ELF-1 (cell line): ENCODE results near the gene RELN.
"Not testable (repeated sequence)": the region's sequence is repeated elsewhere in the genome, so short reads cannot be mapped to it uniquely, and the experiment has no call there.

Experiments
- DNase-seq: peaks from one replicate; pipeline ENCODE4 v3.0.0-alpha.2; 2016; ENCODE audit warnings: low read depth, low spot score

The RELN gene

DNA sequence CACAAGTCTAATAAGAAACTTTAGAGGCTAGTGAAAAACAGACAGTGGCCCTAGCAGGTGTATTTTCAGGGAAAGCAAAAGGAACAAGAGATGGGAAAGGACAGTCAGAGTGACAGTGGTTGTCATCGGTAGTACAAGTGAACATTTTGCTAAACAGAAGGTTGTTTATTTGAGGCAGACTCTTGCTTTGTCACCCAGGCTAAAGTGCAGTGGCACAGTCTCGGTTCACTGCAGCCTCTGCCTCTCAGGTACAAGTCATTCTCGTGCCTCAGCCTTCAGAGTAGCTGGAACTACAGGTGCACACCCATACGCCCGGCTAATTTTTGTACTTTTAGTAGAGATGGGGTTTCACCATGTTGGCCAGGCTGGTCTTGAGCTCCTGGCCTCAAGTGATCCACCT is 195.8 kb downstream of the RELN start:
- no peak for DNase-seq

- DNase-seq: no peak
Observed at GRCh38 chr7:103791894-103792293, 197.6 kb downstream of the RELN start.

- DNase-seq: not testable (repeated sequence)
Observed at GRCh38 chr7:103787041-103787440, 202.4 kb downstream of the RELN start.

GRCh38 chr7:103784646-103785286 is 204.7 kb downstream of the RELN start:
- DNase-seq: no peak

DNA sequence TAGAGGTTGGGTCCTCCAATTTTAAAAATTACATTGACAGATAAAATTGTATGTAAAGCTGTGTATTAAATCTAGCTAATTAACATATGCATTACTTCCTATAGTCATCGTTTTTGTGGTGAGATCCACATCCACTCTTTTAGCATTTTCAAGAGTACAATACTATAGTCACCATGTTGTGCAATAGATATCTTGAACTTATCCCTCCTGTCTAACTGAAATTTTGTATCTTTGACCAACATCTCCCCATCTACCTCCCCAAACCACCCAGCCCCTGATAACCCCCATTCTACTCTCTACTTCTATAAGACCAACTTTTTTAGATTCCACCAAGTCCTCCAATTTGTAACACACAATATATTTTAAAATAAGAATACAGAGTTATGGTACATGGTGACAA is 208.0 kb downstream of the RELN start:
- DNase-seq: no peak

- DNase-seq: not testable (repeated sequence)
Observed at GRCh38 chr7:103780561-103780960, 208.9 kb downstream of the RELN start.

GRCh38 chr7:103777440-103777839 is 212.0 kb downstream of the RELN start:
- no peak for DNase-seq

DNA sequence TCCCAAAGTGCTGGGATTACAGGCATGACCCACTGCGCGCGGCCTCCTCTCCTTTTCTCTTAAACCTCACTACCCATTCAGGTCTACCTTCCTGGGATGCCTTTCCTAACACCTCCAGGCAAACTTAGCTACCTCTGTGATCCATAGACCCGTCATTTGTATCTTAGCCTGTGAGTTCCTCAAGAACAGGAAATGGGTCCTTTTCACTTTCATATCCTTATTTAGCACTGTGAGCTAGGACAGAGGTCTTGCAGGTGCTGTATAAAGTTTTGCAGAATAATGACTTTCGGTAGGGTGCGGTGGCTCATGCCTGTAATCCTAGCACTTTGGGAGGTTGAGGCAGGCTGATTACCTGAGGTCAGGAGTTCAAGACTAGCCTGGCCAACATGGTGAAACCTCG is 215.7 kb downstream of the RELN start:
- no peak for DNase-seq

- DNase-seq: no peak
Observed at GRCh38 chr7:103772171-103772773, 217.2 kb downstream of the RELN start.

- no peak for DNase-seq
Observed at GRCh38 chr7:103771294-103771693, 218.2 kb downstream of the RELN start.

- DNase-seq: no peak
Observed at GRCh38 chr7:103766660-103767059, 222.8 kb downstream of the RELN start.

- no peak for DNase-seq
Observed at GRCh38 chr7:103765901-103766300, 223.6 kb downstream of the RELN start.

- DNase-seq: no peak
Observed at GRCh38 chr7:103764901-103765300, 224.6 kb downstream of the RELN start.

DNA sequence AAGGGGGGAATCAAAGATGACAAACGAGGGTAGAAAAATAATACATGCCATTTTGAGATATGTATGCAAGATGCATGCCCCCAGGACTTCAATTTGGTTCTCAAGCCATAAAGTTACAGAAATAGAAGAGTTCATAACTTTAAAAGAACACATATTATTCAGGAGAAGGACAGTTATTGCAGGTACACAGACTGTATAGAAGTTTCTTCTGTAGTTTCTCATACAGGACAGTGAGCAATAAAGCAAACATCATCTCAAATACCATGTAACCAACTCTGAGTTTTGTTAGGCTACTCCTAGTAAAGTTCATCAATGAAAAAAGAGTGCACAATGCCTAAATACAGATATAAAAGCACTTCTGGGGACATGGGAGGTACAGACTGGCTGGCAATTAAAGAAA is 226.6 kb downstream of the RELN start:
- no peak for DNase-seq

GRCh38 chr7:103762065-103762760 is 227.2 kb downstream of the RELN start:
- no peak for DNase-seq

GRCh38 chr7:103752995-103753394 is 236.5 kb downstream of the RELN start:
- DNase-seq: no peak

DNA sequence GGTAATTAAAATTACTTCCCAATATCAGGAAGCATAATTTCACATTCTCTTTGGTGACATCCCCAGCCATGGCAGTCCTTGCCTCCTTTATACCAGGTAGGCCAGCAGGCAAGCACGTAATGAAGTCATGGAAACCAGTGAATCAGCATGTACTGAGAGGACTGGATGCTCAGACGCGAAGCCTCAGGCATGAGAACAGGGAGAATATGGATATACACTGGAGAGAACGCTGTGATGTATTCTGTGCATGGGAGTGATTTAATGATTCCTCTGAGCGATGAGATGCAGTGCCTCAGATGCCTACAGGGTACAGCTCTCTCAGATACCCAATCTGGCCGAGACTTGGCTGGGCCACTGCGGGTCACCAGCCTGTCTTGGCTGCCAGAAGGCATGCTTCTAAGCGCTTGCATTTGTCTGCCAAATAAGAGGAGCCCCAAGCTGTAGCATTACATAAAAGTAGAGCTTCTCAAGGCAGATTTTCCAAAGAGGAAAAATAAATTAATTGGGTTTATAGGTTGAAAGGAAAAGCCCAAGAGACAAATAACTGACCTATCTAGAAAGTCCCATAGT is 238.1 kb downstream of the RELN start:
- no peak for DNase-seq

- no peak for DNase-seq
Observed at GRCh38 chr7:103748680-103749079, 240.8 kb downstream of the RELN start.

DNA sequence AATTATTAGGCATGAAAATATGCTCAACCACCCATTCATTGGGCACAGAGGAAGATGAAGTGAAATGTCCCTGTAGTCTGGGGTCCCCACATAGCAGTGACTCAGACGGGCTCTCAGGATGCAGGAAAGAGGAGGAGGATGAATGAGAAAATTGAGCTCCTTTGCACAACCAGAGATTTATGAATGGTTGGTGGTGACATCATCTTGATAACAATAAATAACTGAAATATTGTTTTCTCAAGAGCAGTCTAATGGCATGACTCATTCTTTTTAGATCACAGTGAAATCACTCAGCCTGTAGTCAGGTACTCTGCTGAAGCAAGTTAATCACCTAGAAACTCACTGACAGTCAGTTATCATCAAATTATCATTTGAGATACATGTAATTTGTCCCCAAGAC is 254.1 kb downstream of the RELN start:
- no peak for DNase-seq

DNA sequence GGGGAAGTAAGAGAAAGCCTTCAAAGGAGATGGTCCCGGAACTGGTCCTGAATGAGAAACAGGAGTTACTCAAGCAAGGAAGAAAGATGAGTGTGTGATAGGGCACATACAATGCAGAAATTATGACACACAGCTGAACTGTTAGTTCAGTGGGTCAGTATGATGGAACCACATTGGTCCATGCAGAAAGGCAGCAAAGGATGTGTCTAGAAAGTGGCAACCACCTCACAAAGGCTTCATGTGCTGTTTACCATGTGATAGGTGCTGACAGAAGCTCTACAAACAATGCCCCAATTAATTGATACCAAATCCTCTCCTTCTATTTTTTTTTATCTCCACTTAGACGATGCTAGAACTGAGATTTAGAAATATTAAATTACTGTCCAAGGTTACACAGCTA is 258.3 kb downstream of the RELN start:
- DNase-seq: no peak

DNA sequence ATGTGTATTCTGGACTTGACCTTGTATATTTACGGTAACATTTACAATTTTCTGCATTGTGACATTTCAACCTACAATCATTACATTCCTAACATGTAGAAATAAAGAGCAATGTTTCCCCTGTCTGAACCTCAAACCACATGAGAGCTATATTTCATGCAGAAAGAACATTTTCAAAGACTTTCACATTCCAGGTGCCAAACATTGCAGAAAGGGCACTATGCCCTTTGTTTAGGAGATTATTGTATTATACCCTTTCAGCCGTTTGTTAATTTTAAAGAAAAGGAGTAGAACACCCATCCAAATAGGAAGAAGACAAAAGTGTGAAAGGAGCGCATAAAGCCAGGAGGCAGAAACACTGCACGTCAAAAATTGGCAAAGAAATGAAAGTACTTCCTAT is 260.4 kb downstream of the RELN start:
- no peak for DNase-seq

GRCh38 chr7:103727982-103728610 is 261.4 kb downstream of the RELN start:
- no peak for DNase-seq
